GM21529 (cell line): Measurements from ENCODE around the gene FKBP6.
"Not testable (repeated sequence)": the region's sequence is repeated elsewhere in the genome, so short reads cannot be mapped to it uniquely, and the experiment has no call there.

Experiments
- ATAC-seq: cut with Tn5 transposase; IDR thresholded peaks from one replicate; pipeline ENCODE4 v1.9.1; 2021; ENCODE audit not compliant: unreplicated experiment

Gene FKBP6

GRCh38 chr7:73387908-73388414, 60.0 kb downstream of the FKBP6 start:
- no peak for ATAC-seq

DNA sequence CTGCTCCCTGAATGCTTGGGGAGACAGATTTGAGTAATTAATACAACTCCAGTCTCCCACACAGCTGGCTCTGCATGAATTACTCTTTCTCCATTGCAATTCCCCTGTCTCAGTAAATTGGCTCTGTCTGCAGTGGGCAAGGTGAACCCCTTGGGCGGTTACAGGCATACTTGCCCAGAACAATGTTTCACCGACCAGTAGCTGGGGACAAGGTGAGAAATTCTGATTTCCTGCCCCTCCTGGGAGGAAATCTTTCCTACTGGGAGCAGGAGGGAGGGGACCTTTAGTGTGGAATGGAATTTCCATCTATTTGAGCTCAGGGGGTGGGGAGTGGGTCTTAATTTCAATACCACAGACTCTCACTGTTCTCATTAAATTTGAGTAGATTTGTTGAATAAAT, 63.4 kb downstream of the FKBP6 start:
- no peak for ATAC-seq

- no peak for ATAC-seq
Measured at GRCh38 chr7:73394422-73394821, 66.5 kb downstream of the FKBP6 start.

DNA sequence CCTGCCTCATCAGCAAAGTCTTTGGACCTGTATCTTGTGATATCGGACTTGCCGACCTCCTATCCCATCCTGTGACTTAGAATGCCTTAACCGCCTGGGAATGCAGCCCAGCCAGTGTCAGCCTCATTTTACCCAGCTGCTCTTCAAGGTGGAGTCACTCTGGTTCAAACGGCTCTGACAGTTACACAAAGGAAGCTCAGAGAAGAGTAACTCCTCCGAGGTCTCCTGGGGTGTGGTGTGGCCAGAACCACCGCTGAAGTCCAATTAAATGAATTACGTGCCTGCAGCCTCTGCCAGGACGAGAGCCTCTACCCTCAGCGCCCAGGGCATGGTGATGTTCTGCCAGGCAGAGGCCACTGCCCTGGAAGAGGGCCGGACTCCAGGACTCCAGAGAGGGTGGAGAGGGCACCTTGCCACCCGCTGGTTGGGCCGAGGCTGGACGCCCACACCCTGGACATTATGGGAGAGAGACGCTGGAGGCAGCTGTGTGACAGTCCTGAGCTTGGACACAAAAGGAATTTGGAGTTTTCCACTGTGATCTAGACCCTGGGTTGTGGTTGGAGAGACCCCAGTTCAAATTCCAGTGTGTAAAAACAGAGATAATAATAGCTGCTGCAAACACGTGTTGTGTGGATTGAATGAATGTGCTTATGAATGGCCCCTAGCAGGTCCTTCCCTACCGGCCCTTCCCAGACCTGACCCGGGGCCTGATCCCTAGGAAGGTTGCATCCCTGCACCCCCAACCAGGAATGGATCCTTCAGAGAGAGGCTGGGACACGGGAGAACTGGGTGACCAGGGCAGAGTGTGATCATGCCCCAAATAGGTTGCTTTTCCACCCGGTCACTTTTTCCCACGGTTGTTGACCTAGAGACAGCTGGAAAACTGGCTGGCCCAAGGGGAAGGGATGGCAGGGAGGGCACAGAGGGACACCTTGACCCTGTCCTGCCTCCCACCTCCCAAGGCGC, 67.9 kb downstream of the FKBP6 start:
- no peak for ATAC-seq

DNA sequence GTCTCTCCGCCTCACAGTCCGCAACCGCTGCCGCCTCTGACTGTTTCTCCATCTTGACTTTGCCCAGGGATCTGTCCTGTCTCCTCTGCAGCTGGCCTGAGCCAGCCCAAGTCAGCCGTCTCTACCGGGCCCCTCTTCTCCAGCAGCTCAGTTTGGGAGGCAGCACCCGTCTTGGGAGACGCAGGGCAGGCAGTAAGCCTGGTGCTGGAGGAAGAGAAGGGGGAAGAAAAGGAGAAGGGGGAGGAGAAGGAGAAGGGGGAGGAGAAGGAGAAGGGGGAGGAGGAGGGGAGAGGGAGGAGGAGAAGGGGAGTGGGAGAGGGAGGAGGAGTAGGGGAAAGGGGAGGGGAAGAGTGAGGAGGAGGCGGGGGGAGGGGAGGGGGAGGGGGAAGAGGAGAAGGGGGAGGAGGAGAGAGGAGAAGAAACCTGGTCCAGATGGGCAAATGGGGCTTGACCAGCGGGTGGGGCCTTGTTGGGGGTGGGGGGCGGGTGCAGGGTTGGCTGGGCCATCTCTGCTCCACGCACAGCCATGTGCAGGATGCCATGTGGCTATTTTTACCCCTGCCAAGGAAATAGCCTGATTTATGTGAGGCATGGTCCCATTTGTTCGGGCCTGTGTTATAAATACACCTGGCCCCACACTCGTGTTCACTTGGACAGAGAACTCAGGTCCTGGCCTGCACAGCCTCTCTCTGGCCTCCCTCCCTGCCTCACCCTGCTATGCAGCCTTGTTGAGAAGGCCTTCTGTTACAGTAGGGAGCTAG, 69.7 kb downstream of the FKBP6 start:
- no peak for ATAC-seq

- not testable (repeated sequence) for ATAC-seq
Measured at GRCh38 chr7:73399185-73400050, 71.5 kb downstream of the FKBP6 start.

DNA sequence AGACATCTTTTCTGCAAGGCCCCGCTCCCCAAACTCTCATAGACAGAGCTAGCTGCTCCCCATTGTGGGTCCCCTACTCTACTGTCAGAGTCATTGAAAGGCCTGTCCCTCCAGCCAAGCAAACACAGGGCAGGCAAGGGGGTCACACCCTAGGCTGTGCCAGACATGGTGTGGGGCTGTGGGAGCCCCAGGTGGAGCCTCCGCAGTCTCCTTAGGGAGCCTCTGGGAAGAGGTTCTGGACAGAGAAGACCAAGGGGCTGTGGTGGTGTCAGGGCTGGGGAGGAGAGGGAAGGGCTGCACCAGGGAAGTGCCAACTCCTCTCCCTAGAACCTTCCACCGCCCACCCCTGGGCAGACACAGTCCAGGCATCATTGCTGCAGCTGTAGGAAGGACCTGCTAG, 76.9 kb downstream of the FKBP6 start:
- not testable (repeated sequence) for ATAC-seq
